Measurements from ENCODE around the gene MPPED1.

GRCh38 chr22:43475549-43476076 is 63.8 kb downstream of the MPPED1 start:
- TF ChIP-seq CTCF (IDR thresholded peaks at IDR 0.05), result no peak
- TF ChIP-seq POLR2A (IDR thresholded peaks at IDR 0.05), result no peak

All from body of pancreas (tissue), 4 donors.